Chondrocyte (in vitro differentiated cells): ENCODE measurements around the gene BCAR1. TPM values are rescaled to one million over a fixed set of nuclear protein-coding genes. Genes with fewer than 3 reads are reported as not detected.
A peak's percentile ranks its signal among the peaks of the same experiment; 100 is the strongest.

Source experiments
- DNase-seq: peaks from one replicate; pipeline ENCODE4 v3.0.0; 2021; ENCODE audit warnings: mixed read lengths, low spot score
- H3K27ac Mint-ChIP-seq: one replicate; pipeline ENCODE4 v1.8.0; 2021; ENCODE audit warnings: mild to moderate bottlenecking, moderate library complexity, mixed read lengths; ENCODE audit not compliant: unreplicated experiment
- H3K27me3 Mint-ChIP-seq: 2 replicates; pipeline ENCODE4 v1.8.0; 2021; ENCODE audit warnings: low read depth, mixed read lengths
- H3K36me3 Mint-ChIP-seq: 2 replicates; pipeline ENCODE4 v1.8.0; 2021; ENCODE audit warnings: low read depth, mixed read lengths
- H3K4me1 Mint-ChIP-seq: 2 replicates; pipeline ENCODE4 v1.8.0; 2021; ENCODE audit warnings: low read depth, mild to moderate bottlenecking, mixed read lengths
- H3K4me3 Mint-ChIP-seq: one replicate; pipeline ENCODE4 v1.8.0; 2021; ENCODE audit warnings: mild to moderate bottlenecking, moderate library complexity, mixed read lengths; ENCODE audit not compliant: unreplicated experiment
- H3K9me3 Mint-ChIP-seq: 2 replicates; pipeline ENCODE4 v1.8.0; 2021; ENCODE audit warnings: low read depth, mixed read lengths
- total RNA-seq: library from RNA; stranded (reverse); gene quantifications from 3 replicates; pipeline ENCODE4 v1.2.1, GENCODE V29; 2021
- TF ChIP-seq, protein P1 (sequence below): fragments of 200-600 bp; sonication (generic); IDR thresholded peaks from 2 replicates; pipeline ENCODE4 v1.5.0; 2021; ENCODE audit warnings: antibody characterized with exemption, mild to moderate bottlenecking, moderate library complexity

The BCAR1 gene
- total RNA-seq, 1 donor from 2014 or later, result 125 TPM

DNA sequence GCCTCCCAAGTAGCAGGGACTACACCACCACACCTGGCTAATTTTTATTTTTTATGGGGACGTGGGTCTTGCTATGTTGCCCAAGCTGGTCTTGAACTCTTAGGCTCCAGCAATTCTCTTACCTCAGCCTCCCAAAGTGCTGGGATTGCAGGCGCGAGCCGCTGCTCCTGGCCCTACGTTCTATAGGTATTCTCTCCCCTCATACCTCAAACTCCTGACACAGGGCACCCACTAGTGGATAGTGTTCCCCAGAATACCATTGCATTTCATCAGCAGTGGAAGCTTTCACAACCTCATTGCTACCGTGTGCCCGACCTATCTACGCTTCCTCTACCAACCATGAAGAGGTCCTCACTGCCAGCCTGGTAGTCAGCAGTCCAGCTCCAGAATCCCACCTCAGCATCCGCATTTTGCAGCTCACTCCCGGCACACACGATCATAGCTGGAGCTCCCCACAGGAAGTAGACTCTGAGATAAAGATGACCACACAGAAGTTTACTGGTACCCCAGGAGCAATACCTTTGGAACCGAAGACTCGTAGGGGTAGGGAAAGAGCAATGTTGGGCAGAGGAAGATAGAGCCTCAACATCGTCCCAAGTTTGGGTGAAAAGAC is 53.8 kb downstream of the BCAR1 start:
- H3K27ac Mint-ChIP-seq, result no peak overlapping the region
- H3K9me3 Mint-ChIP-seq, result no peaks in the 10 kb centered on the region
- no peaks in the 10 kb centered on the region for H3K36me3 Mint-ChIP-seq

DNA sequence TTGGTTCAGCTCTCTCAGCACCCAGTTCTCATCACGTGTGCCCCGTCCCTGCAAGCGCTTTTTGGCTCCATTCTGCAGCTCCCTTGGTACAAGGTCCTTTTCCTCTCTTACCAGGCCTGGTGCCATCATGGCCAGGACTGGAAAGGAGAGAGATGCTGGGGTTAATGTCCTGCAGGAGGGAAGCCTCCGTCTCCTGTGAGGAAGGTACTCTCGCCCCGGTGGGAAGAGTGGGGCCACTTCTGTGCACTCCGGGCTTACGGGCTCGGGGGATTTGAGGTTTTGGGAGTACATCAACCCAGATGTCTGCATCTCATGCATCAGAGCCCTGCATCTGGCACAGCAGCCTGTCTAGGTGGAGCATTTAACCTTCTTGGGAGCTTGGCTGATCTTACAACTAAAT is 54.6 kb downstream of the BCAR1 start:
- Mint-ChIP-seq H3K4me1 (peaks cover 25% of the 10 kb centered on the region), H3K27me3 (peaks cover 9% of the 10 kb centered on the region), H3K9me3 (no peaks in the 10 kb centered on the region), H3K4me3 (no peak overlapping the region), H3K36me3 (no peaks in the 10 kb centered on the region), H3K27ac (no peak overlapping the region)
- TF ChIP-seq, protein P1, sequence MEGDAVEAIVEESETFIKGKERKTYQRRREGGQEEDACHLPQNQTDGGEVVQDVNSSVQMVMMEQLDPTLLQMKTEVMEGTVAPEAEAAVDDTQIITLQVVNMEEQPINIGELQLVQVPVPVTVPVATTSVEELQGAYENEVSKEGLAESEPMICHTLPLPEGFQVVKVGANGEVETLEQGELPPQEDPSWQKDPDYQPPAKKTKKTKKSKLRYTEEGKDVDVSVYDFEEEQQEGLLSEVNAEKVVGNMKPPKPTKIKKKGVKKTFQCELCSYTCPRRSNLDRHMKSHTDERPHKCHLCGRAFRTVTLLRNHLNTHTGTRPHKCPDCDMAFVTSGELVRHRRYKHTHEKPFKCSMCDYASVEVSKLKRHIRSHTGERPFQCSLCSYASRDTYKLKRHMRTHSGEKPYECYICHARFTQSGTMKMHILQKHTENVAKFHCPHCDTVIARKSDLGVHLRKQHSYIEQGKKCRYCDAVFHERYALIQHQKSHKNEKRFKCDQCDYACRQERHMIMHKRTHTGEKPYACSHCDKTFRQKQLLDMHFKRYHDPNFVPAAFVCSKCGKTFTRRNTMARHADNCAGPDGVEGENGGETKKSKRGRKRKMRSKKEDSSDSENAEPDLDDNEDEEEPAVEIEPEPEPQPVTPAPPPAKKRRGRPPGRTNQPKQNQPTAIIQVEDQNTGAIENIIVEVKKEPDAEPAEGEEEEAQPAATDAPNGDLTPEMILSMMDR, result no peak
- no peak for DNase-seq

More for the DNA sequence above, 53.8 kb downstream of the BCAR1 start:
- H3K4me3 Mint-ChIP-seq, result no peak overlapping the region
- H3K27me3 Mint-ChIP-seq, result peaks cover 9% of the 10 kb centered on the region
- TF ChIP-seq, protein P1, result no peak
- peak; percentile 61 for DNase-seq
- H3K4me1 Mint-ChIP-seq, result peaks cover 22% of the 10 kb centered on the region

DNA sequence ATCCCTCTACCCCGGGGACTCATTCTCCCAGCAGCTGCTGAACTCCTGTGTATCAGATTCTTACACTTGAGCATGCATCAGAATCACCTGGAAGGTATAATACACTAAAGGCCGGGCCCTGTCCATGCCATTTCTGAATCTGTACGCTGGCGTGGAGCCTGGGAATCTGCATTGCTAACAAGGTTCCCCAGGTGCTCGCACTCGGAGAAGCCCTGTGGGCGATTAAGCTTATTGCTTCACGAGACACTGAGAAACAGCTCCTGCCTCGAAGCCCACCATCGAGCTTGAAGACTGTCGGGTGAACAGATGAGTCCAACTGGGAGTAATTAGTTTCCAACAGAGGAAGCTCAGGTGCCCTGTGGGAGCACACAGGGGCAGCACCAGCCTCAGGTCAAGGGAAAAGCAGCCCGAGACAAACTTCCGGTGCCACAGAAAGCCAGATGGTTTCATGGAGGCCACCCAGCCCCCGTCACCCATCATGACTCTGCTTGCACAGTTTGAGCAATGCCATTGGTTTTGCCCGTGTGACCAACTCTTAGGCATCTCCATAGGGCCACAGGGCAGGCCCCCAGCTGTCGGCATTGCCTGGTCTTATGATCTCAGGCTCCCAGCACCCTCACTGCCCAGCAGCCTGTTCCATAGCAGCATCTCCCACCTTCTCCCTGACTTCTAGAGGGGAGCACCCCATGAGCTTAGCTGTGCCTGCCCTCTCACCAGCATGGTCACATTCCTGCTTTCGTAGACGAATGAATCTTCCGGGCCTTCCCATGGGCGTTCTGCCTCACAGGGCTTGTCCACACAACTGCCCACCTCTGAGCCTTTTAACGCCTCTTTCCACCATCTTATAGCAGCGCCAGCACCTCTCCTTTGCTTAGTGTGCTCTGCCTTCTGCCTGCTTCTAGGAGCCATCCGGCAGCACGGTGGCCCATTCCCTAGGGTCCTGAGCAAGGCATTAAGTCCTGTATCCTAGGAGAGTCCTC is 55.3 kb downstream of the BCAR1 start:
- Mint-ChIP-seq H3K9me3 (no peaks in the 10 kb centered on the region), H3K36me3 (no peaks in the 10 kb centered on the region), H3K27me3 (peaks cover 9% of the 10 kb centered on the region), H3K4me3 (no peak overlapping the region), H3K4me1 (peaks cover 25% of the 10 kb centered on the region), H3K27ac (no peak overlapping the region)
- peak; percentile 65 for DNase-seq
- TF ChIP-seq, protein P1, result no peak

DNA sequence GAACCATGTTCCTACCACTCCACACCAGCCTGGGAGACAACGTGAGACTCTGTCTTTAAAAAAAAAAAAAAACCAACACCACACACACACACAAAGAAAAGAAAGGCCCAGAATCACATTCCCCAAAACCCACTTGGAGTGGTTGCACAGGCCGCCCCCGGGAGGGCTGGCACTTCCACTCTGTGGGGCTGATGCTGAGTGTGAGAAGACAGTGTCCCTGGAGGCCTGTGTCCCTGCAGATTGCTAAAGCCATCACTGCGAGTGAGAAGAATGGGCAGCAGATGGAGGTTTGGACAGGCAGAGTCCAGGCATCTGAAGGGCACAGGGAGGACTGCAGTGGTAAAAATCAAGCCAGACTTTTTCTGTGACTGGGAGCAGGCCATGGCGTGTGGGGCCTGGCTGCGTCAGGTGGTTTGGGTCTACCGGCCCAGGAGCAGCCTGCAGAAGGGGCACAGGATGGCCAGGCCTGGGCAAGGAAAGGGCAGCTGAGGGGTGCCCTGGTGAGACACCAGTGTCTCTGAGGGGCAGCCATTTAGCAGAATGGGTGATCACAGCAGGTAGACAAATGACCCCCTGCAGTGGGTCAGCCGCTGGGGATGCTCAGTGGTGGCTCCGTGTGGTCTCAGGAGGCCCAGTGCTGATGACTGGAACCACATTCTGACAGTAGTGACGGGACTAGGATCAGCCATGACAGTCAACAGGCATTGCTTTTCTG is 57.5 kb downstream of the BCAR1 start:
- peak; percentile 53 for DNase-seq
- no peaks in the 10 kb centered on the region for H3K36me3 Mint-ChIP-seq
- no peak overlapping the region for H3K4me3 Mint-ChIP-seq
- H3K27me3 Mint-ChIP-seq, result peaks cover 13% of the 10 kb centered on the region
- H3K4me1 Mint-ChIP-seq, result peaks cover 14% of the 10 kb centered on the region
- H3K27ac Mint-ChIP-seq, result peak overlapping the region; percentile 56
- TF ChIP-seq, protein P1, result no peak
- no peaks in the 10 kb centered on the region for H3K9me3 Mint-ChIP-seq

DNA sequence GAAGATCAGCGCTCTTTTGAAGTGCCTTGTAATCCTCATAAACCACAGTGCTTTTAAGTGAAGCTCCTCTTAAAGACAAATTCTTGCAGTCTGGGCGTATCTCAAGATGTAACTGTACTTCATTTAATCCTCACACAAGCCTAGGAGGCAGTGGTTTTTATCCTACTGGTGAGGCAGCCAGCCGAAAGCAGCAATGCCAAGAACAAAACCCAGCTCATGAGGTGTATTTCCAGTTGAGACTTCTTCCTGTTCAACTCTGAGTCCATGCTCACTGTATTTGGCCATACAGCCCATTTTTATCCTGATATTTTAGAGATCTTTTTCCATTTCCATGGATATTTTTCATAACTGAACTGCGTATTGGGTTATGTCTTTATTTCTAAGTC is 58.2 kb downstream of the BCAR1 start:
- Mint-ChIP-seq H3K36me3 (no peaks in the 10 kb centered on the region), H3K4me1 (peaks cover 14% of the 10 kb centered on the region), H3K27ac (peak overlapping the region; percentile 56), H3K4me3 (no peak overlapping the region), H3K27me3 (peaks cover 15% of the 10 kb centered on the region), H3K9me3 (no peaks in the 10 kb centered on the region)
- TF ChIP-seq, protein P1, result no peak
- no peak for DNase-seq
